HepG2 (cell line): Measurements from ENCODE around the gene C2orf15. TPM values are rescaled to one million over a fixed set of nuclear protein-coding genes. Genes with fewer than 3 reads are reported as not detected.
A peak's percentile ranks its signal among the peaks of the same experiment; 100 is the strongest.

Source experiments
- BRCA1 ChIP-seq: sonication (generic); formaldehyde crosslinking; IDR thresholded peaks from 2 replicates; pipeline ENCODE4 v1.4.0; 2020; ENCODE audit warnings: missing genetic modification reagents
- CAMTA2 ChIP-seq: sonication (generic); formaldehyde crosslinking; IDR thresholded peaks from 2 replicates; pipeline ENCODE4 v1.4.0; 2020; ENCODE audit warnings: mild to moderate bottlenecking, missing genetic modification reagents, borderline replicate concordance
- DPF2 ChIP-seq: sonication (generic); formaldehyde crosslinking; IDR thresholded peaks from 2 replicates; pipeline ENCODE4 v1.4.0; 2020; ENCODE audit warnings: mild to moderate bottlenecking, low read depth, missing genetic modification reagents, borderline replicate concordance
- GTF3A ChIP-seq: sonication (generic); formaldehyde crosslinking; conservative IDR thresholded peaks from 2 replicates; pipeline ENCODE4 v1.4.0; 2020; ENCODE audit warnings: mild to moderate bottlenecking, missing genetic modification reagents
- HOXA3 ChIP-seq: sonication (generic); formaldehyde crosslinking; IDR thresholded peaks from 2 replicates; pipeline ENCODE4 v1.5.0; 2020; ENCODE audit warnings: missing genetic modification reagents
- MEF2D ChIP-seq: sonication (generic); formaldehyde crosslinking; IDR thresholded peaks from 2 replicates; pipeline ENCODE4 v1.5.1; 2020; ENCODE audit warnings: mild to moderate bottlenecking, missing genetic modification reagents
- MZF1 ChIP-seq: sonication (generic); formaldehyde crosslinking; IDR thresholded peaks from 2 replicates; pipeline ENCODE4 v1.8.1; 2023; ENCODE audit warnings: mild to moderate bottlenecking, missing genetic modification reagents, borderline replicate concordance
- NFE2L2 ChIP-seq: fragments of 150-350 bp; IDR thresholded peaks from 2 replicates; pipeline ENCODE4 v1.6.1; 2014; ENCODE audit warnings: low read length
- SALL1 ChIP-seq: sonication (generic); formaldehyde crosslinking; IDR thresholded peaks from 2 replicates; pipeline ENCODE4 v1.8.0; 2022; ENCODE audit warnings: mild to moderate bottlenecking, missing genetic modification reagents
- YEATS2 ChIP-seq: sonication (generic); formaldehyde crosslinking; IDR thresholded peaks from 2 replicates; pipeline ENCODE4 v1.4.0; 2020; ENCODE audit warnings: missing genetic modification reagents, borderline replicate concordance
- ZBTB7A ChIP-seq: sonication (generic); formaldehyde crosslinking; IDR thresholded peaks from 2 replicates; pipeline ENCODE4 v1.8.0; 2022; ENCODE audit warnings: mild to moderate bottlenecking, missing genetic modification reagents
- ZNF225 ChIP-seq: sonication (generic); formaldehyde crosslinking; IDR thresholded peaks from 2 replicates; pipeline ENCODE4 v1.4.0; 2020; ENCODE audit warnings: mild to moderate bottlenecking, missing genetic modification reagents
- ZNF3 ChIP-seq: IDR thresholded peaks from 2 replicates; pipeline ENCODE4 v1.7.0; 2017; ENCODE audit warnings: inconsistent platforms
- ZNF503 ChIP-seq: sonication (generic); formaldehyde crosslinking; IDR thresholded peaks from 2 replicates; pipeline ENCODE4 v1.4.0; 2020; ENCODE audit warnings: missing genetic modification reagents
- ZNF513 ChIP-seq: sonication (generic); formaldehyde crosslinking; conservative IDR thresholded peaks from 2 replicates; pipeline ENCODE4 v1.5.0; 2020; ENCODE audit warnings: missing genetic modification reagents
- ZNF749 ChIP-seq: sonication (generic); formaldehyde crosslinking; IDR thresholded peaks from 2 replicates; pipeline ENCODE4 v1.8.0; 2022; ENCODE audit warnings: mild to moderate bottlenecking, missing genetic modification reagents, moderate library complexity, borderline replicate concordance
- ZNF766 ChIP-seq: sonication (generic); formaldehyde crosslinking; IDR thresholded peaks from 2 replicates; pipeline ENCODE4 v1.5.0; 2020; ENCODE audit warnings: missing genetic modification reagents, borderline replicate concordance
- ZNF839 ChIP-seq: sonication (generic); formaldehyde crosslinking; IDR thresholded peaks from 2 replicates; pipeline ENCODE4 v1.4.0; 2020; ENCODE audit warnings: missing genetic modification reagents, mild to moderate bottlenecking, borderline replicate concordance
- ZSCAN30 ChIP-seq: sonication (generic); formaldehyde crosslinking; IDR thresholded peaks from 2 replicates; pipeline ENCODE4 v1.5.0; 2020; ENCODE audit warnings: mild to moderate bottlenecking, missing genetic modification reagents
- ZSCAN31 ChIP-seq: sonication (generic); formaldehyde crosslinking; IDR thresholded peaks from 2 replicates; pipeline ENCODE4 v1.5.0; 2020; ENCODE audit warnings: low read depth, mild to moderate bottlenecking, missing genetic modification reagents
- polyA plus RNA-seq, 8 experiments: library from polyadenylated mRNA; depleted of rRNA in 3 of 8; stranded (reverse) in 7 of 8; unstranded in 1 of 8; fragments of >200 nt; fragmentation: Illumina TruSeq in 4 of 8; extraction: Trizol in 4 of 8; gene quantifications; 2 replicates each; pipeline versions ENCODE4 v1.2.1 to v1.2.3, GENCODE V29; 2011 to 2016; ENCODE audit warnings: low read depth in 4 of 8, missing spikeins in 1 of 8, mixed read lengths in 1 of 8; ENCODE audit not compliant: insufficient read depth in 1 of 8
- total RNA-seq, 5 experiments: library from RNA; depleted of rRNA; stranded (reverse); fragments of >200 nt; fragmentation: Illumina TruSeq; extraction: Trizol; gene quantifications; 2 replicates each; pipeline ENCODE4 v1.2.3, GENCODE V29; 2016; ENCODE audit warnings: low read depth in 1 of 5
- TF ChIP-seq, protein P1 (sequence below): sonication (generic); formaldehyde crosslinking; IDR thresholded peaks from 2 replicates; pipeline ENCODE4 v1.4.0; 2020; ENCODE audit warnings: mild to moderate bottlenecking, missing genetic modification reagents
- TF ChIP-seq, protein P2 (sequence below): IDR thresholded peaks from 2 replicates; pipeline ENCODE4 v1.6.1; 2016; ENCODE audit warnings: missing compliant biosample characterization, missing genetic modification reagents, borderline replicate concordance
- TF ChIP-seq, protein P3 (sequence below): sonication (generic); formaldehyde crosslinking; IDR thresholded peaks from 2 replicates; pipeline ENCODE4 v1.8.1; 2023; ENCODE audit warnings: mild to moderate bottlenecking, missing genetic modification reagents

Gene C2orf15
- total and polyA plus RNA-seq, 2 of the 13 experiments (the other 11 are each of a cell fraction or from before 2014, with no cell fraction given): 5.5 to 8.3 TPM

DNA sequence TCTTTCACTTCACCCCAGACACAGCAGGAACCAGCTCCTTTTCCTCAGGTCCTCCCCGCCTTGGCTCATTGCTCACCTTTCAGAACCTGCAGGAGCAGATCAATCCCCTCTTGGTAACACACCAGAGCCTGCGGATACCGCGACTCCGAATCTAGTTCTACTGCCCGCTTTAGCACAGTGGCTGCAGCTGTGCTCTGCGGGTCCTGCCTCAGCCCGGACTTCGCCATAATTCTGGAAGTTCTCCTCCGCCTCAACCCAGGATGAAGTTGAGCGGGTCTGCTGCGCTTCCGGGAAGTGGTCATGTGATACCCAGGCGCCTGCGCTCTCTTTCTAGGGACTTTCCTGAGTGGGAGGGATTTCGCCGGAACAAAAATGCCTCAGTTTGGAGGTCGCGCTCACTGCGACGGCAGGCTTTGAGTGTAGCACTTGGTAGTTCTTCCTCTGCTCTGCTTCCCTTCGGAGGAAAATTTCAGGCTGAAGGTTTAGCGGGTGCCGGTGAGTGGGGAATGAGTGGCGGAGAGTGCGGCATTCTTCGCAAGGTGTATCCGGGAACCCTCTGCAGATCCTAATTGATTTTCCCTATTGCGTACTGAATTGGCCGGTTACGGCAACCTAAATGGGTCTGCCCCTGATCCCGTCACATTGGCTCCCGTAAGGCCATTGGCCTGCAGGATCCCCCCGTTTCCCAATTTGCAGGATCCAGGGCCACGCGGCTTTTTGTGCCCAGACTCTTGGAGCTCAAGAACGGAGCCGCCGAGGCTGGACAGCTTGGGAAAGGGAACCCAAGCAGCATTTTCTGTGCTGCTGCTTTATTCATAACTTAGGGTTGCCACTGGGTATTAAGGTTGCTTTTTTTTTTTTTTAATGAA lies 39.5 kb downstream of the C2orf15 start, which contains the start of the genes MITD1 and MRPL30 (continued):
- TF ChIP-seq, protein P1, sequence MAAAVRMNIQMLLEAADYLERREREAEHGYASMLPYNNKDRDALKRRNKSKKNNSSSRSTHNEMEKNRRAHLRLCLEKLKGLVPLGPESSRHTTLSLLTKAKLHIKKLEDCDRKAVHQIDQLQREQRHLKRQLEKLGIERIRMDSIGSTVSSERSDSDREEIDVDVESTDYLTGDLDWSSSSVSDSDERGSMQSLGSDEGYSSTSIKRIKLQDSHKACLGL: peak; percentile 55; the same call in 1 of the 2 replicates
- TF ChIP-seq ZNF839 (CRISPR knock-in tag) (peak; percentile 86; the same call in 1 of the 2 replicates), GTF3A (CRISPR knock-in tag) (0 out of 2 replicates have a peak, but pooled peaks have one; percentile 80), YEATS2 (CRISPR knock-in tag) (peak; percentile 99), SALL1 (peak; percentile 97), ZNF503 (CRISPR knock-in tag) (peak; percentile 78), ZNF513 (no peak), HOXA3 (CRISPR knock-in tag) (peak; percentile 97), ZSCAN30 (CRISPR knock-in tag) (no peak), ZSCAN31 (CRISPR knock-in tag) (peak; percentile 93), ZBTB7A (peak; percentile 90), NFE2L2 (no peak; the same call in 1 of the 2 replicates), ZNF766 (CRISPR knock-in tag) (peak; percentile 88), MZF1 (CRISPR knock-in tag) (no peak; the same call in 1 of the 2 replicates), CAMTA2 (peak; percentile 52; the same call in 1 of the 2 replicates), BRCA1 (no peak), ZNF3 (no peak), DPF2 (CRISPR knock-in tag) (no peak), ZNF749 (CRISPR knock-in tag) (peak; percentile 74; the same call in 1 of the 2 replicates), ZNF225 (peak; percentile 95), MEF2D (CRISPR knock-in tag) (peak; percentile 97)
- TF ChIP-seq, protein P2, sequence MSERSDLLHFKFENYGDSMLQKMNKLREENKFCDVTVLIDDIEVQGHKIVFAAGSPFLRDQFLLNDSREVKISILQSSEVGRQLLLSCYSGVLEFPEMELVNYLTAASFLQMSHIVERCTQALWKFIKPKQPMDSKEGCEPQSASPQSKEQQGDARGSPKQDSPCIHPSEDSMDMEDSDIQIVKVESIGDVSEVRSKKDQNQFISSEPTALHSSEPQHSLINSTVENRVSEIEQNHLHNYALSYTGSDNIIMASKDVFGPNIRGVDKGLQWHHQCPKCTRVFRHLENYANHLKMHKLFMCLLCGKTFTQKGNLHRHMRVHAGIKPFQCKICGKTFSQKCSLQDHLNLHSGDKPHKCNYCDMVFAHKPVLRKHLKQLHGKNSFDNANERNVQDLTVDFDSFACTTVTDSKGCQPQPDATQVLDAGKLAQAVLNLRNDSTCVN (CRISPR knock-in tag): peak; percentile 87; the same call in 1 of the 2 replicates
- TF ChIP-seq, protein P3, sequence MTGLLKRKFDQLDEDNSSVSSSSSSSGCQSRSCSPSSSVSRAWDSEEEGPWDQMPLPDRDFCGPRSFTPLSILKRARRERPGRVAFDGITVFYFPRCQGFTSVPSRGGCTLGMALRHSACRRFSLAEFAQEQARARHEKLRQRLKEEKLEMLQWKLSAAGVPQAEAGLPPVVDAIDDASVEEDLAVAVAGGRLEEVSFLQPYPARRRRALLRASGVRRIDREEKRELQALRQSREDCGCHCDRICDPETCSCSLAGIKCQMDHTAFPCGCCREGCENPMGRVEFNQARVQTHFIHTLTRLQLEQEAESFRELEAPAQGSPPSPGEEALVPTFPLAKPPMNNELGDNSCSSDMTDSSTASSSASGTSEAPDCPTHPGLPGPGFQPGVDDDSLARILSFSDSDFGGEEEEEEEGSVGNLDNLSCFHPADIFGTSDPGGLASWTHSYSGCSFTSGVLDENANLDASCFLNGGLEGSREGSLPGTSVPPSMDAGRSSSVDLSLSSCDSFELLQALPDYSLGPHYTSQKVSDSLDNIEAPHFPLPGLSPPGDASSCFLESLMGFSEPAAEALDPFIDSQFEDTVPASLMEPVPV (CRISPR knock-in tag): peak; percentile 80
